SU-DHL-6 (cell line): ENCODE data around the gene ZNF473.

Experiments
- H2AFZ ChIP-seq: fragments of 200-600 bp; sonication (generic); 2 replicates; pipeline ENCODE4 v1.6.1; 2014; ENCODE audit warnings: low read depth, mild to moderate bottlenecking, moderate library complexity, mixed read lengths, antibody characterized with exemption, low read length; ENCODE audit not compliant: severe bottlenecking
- H3F3A ChIP-seq: fragments of 200-600 bp; shearing (Covaris generic); 2 replicates; pipeline ENCODE4 v1.6.0; 2016; ENCODE audit warnings: antibody characterized with exemption, mild to moderate bottlenecking; ENCODE audit not compliant: insufficient read depth
- H3K27ac ChIP-seq: fragments of 200-600 bp; sonication (generic); 2 replicates; pipeline ENCODE4 v1.5.1; 2016; ENCODE audit warnings: low read depth, mild to moderate bottlenecking, low read length, moderate library complexity, mixed read lengths
- H3K27me3 ChIP-seq: fragments of 200-600 bp; sonication (generic), shearing (Covaris generic); 2 replicates; pipeline ENCODE4 v1.6.0; 2014; ENCODE audit warnings: mild to moderate bottlenecking, low read length
- H3K36me3 ChIP-seq: fragments of 200-600 bp; sonication (generic); 2 replicates; pipeline ENCODE4 v1.6.1; 2014; ENCODE audit warnings: mild to moderate bottlenecking, low read length, mixed read lengths
- H3K4me2 ChIP-seq: fragments of 300-600, 200-600 bp; shearing (Covaris generic), sonication (generic); 2 replicates; pipeline ENCODE4 v1.6.0; 2014; ENCODE audit warnings: low read length, low read depth, mild to moderate bottlenecking; ENCODE audit not compliant: poor library complexity, severe bottlenecking
- H3K4me3 ChIP-seq: fragments of 200-600 bp; sonication (generic); 2 replicates; pipeline ENCODE4 v1.5.1; 2014; ENCODE audit warnings: antibody characterized with exemption, low read length, mild to moderate bottlenecking, mixed read lengths; ENCODE audit not compliant: insufficient read depth, poor library complexity, severe bottlenecking
- H3K79me2 ChIP-seq: fragments of 200-600 bp; sonication (generic); 2 replicates; pipeline ENCODE4 v1.6.1; 2014; ENCODE audit warnings: mild to moderate bottlenecking, low read length, moderate library complexity; ENCODE audit not compliant: insufficient read depth
- H3K9ac ChIP-seq: fragments of 200-600 bp; sonication (generic); 2 replicates; pipeline ENCODE4 v1.7.0; 2014; ENCODE audit warnings: mild to moderate bottlenecking, low read length
- H3K9me2 ChIP-seq: fragments of 200-600 bp; sonication (generic); replicated peaks from 2 replicates; pipeline ENCODE4 v1.6.1; 2014; ENCODE audit warnings: low read length; ENCODE audit not compliant: insufficient read depth
- H3K9me3 ChIP-seq: fragments of 200-600 bp; sonication (generic); 2 replicates; pipeline ENCODE4 v1.6.1; 2014; ENCODE audit warnings: low read length, mixed read lengths; ENCODE audit not compliant: insufficient read depth
- H4K20me1 ChIP-seq: fragments of 200-600 bp; sonication (generic); 2 replicates; pipeline ENCODE4 v1.6.1; 2014; ENCODE audit warnings: low read depth, mild to moderate bottlenecking, antibody characterized with exemption, low read length, moderate library complexity, mixed read lengths
- EZH2phosphoT487 ChIP-seq: fragments of 200-600 bp; sonication (generic), shearing (Covaris generic); conservative IDR thresholded peaks from 2 replicates; pipeline ENCODE4 v1.6.1; 2018; ENCODE audit warnings: mild to moderate bottlenecking, antibody characterized with exemption, low read length, moderate library complexity, mixed read lengths
- TF ChIP-seq, protein P1 (sequence below): fragments of 200-600 bp; sonication (generic); IDR thresholded peaks from one replicate; pipeline ENCODE4 v1.5.1; 2017; ENCODE audit warnings: antibody characterized with exemption, mild to moderate bottlenecking, low read length, moderate library complexity; ENCODE audit not compliant: insufficient read depth, poor library complexity, severe bottlenecking

The ZNF473 gene

DNA sequence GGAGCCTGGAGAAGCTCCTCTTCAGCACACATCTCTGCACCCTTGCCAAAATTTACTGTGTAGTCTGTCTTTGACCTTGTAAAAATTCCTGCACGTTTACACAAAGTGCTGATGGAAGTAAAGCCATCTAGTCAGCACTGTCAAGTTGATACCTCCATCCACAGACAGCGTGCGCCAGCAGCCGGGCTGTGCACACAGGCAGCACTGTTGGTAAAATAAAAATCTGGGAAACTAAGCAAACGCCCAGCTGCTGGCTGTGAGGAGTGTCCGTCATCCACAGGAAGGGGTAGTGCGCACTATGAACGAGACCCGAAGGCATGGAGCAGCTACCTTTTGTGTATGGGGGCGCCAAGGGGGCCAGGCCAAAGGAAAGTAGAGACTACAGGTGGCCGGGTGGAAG, 47.5 kb upstream of the ZNF473 start:
- Histone ChIP-seq H3K36me3 (no peaks in the 10 kb centered on the region), H3K9me2 (no peaks in the 10 kb centered on the region), H3K27ac (no peak overlapping the region), H3K79me2 (no peaks in the 10 kb centered on the region), H2AFZ (no peak overlapping the region), H3K9ac (no peak overlapping the region), H3F3A (no peaks in the 10 kb centered on the region), H3K27me3 (no peaks in the 10 kb centered on the region), H3K4me2 (no peak overlapping the region), H3K4me3 (no peak overlapping the region), H4K20me1 (no peaks in the 10 kb centered on the region), H3K9me3 (no peaks in the 10 kb centered on the region)
- TF ChIP-seq EZH2phosphoT487, result no peak
- TF ChIP-seq, protein P1, sequence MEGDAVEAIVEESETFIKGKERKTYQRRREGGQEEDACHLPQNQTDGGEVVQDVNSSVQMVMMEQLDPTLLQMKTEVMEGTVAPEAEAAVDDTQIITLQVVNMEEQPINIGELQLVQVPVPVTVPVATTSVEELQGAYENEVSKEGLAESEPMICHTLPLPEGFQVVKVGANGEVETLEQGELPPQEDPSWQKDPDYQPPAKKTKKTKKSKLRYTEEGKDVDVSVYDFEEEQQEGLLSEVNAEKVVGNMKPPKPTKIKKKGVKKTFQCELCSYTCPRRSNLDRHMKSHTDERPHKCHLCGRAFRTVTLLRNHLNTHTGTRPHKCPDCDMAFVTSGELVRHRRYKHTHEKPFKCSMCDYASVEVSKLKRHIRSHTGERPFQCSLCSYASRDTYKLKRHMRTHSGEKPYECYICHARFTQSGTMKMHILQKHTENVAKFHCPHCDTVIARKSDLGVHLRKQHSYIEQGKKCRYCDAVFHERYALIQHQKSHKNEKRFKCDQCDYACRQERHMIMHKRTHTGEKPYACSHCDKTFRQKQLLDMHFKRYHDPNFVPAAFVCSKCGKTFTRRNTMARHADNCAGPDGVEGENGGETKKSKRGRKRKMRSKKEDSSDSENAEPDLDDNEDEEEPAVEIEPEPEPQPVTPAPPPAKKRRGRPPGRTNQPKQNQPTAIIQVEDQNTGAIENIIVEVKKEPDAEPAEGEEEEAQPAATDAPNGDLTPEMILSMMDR, result no peak

DNA sequence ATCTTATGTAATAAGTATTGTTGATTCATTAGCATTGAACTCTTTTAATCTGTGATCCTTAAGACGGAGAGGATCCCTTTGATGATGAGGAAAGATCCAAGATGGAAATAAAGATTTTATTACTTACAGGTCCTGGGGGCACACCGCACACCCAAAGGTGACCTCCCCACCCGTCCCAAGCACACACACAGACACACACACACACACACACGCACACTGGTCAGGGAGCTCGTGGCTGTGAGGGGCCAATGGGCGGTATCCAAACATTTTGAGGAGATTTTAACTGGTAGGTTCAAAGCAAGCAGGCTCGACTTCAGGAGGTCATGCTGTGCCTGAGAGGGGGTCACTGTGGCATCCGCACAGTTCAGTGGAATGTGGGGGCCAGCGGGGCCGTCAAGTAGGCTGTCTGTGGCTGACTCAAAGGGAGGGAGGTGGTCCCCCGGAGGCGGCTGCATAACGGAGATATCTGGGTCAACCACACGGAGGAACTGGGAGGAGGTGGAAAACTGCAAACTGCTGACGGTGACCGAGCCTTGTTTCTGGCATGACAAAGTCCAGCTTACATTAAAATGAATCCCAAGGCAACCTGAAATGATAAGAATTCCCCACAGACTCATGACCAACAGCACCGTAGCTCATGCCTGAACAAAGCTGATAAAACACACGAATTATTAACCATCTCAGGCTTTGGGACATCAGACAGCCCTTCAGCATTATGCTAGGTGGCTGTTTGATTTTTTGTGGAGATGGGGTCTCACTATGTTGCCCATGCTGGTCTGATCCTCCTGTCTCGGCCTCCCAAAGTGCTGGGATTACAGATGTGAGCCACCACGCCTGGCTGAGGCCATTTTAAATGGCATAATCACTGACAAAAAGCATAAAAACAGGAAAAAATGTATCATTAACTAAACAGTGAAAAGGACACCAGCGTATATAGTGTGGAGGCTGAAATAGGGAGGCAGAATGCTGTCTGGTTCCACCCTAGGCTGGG, 43.9 kb upstream of the ZNF473 start:
- H2AFZ ChIP-seq, result no peak overlapping the region
- H3K9ac ChIP-seq, result no peak overlapping the region
- H3K4me3 ChIP-seq, result no peak overlapping the region
- no peaks in the 10 kb centered on the region for H3F3A ChIP-seq
- H3K79me2 ChIP-seq, result no peaks in the 10 kb centered on the region
- TF ChIP-seq, protein P1, result no peak
- TF ChIP-seq EZH2phosphoT487, result no peak
- no peaks in the 10 kb centered on the region for H3K9me2 ChIP-seq
- H3K9me3 ChIP-seq, result no peaks in the 10 kb centered on the region
- H3K27me3 ChIP-seq, result no peaks in the 10 kb centered on the region
- H4K20me1 ChIP-seq, result no peaks in the 10 kb centered on the region
- H3K4me2 ChIP-seq, result no peak overlapping the region
- H3K27ac ChIP-seq, result no peak overlapping the region
- H3K36me3 ChIP-seq, result no peaks in the 10 kb centered on the region

DNA sequence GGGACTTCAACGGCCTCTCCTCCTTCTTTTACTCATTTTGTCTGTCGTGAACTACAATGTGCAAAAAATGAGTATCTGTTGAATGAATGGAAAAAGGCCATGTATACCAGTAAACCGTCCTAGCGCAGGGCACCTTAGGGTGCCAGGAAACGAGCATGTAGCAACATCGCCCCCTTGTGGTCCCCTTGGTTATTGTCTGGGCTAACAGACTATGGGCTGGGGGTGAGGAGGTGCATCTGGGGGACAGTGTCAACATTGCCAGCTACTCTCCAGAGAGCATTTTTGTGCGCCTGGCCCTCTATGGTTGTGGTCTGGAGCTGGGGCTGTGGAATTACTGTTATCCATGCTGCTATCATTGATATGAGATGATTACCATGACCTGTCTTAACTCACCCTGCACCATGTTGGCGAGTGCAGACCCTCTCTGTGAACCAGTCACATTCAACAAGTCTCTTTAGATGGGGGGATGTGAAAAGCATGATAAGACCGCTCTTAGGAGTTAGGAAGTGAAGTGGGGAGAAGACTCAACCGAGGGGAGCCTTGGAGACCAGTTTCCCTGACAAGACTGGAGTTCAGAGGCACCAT, 42.1 kb upstream of the ZNF473 start:
- TF ChIP-seq, protein P1, result peak; percentile 86
- no peak for TF ChIP-seq EZH2phosphoT487
- Histone ChIP-seq H3K9ac (no peak overlapping the region), H3F3A (no peaks in the 10 kb centered on the region), H4K20me1 (no peaks in the 10 kb centered on the region), H3K36me3 (no peaks in the 10 kb centered on the region), H3K27ac (no peak overlapping the region), H3K4me3 (no peak overlapping the region), H2AFZ (no peak overlapping the region), H3K4me2 (no peak overlapping the region), H3K27me3 (no peaks in the 10 kb centered on the region), H3K79me2 (no peaks in the 10 kb centered on the region), H3K9me2 (no peaks in the 10 kb centered on the region), H3K9me3 (no peaks in the 10 kb centered on the region)
